ENCODE data around the gene TMEM129. TPM values are rescaled to one million over a fixed set of nuclear protein-coding genes. Genes with fewer than 3 reads are reported as not detected.

The TMEM129 gene
- total and polyA plus RNA-seq, 9 donors: 19.7 to 28.4 (median 23.3) TPM

DNA sequence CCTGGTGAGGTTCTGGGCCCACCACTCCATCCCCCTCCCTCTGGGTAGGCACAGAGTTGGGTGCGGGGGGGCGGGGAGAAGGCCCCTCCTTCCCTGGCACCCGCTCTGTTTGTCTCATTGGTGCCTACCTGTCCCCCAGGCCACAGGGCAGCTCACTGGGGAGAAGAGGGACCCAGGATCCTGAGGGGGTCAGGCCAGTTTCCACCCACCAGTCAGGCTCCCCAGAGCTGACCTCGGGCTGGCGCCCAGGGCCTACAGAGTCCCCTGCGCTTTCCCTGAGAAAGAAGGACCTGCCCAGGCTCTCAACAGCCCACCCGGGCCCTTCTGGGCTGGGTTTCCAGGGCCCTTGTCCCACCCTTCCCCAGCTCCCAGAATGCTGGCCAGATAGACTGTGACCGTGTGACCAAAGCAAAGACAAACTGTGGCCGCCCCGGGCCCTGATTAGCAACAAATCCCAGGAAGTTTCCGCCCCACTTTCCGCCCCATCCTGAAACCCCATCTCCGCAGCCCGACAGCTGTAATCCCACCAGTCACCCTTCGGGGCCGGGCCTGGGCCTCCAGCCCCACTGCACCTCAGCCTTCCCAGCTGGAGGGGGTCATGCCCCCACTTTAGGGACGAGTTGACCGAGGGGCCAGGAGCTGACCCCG lies 38.2 kb upstream of the TMEM129 start:
- H3K4me1 ChIP-seq (ENCODE audit: control insufficient read depth, insufficient read depth, low read length): peaks cover 29% of the 10 kb centered on the region
- no peak for DNase-seq
- H3K9me3 ChIP-seq (replicated peaks; ENCODE audit: control insufficient read depth, low read depth, low read length): no peaks in the 10 kb centered on the region
- no peak overlapping the region for H3K27ac ChIP-seq (ENCODE audit: low read length)
- no peak overlapping the region for H3K4me3 ChIP-seq (ENCODE audit: low read length)
- peaks cover 8% of the 10 kb centered on the region for H3K27me3 ChIP-seq (ENCODE audit: control insufficient read depth, insufficient read depth, low read length)
- H3K36me3 ChIP-seq (ENCODE audit: control insufficient read depth, insufficient read depth, low read length): no peaks in the 10 kb centered on the region
- 52% methylated on average over 16 of the region's 19 CpGs for WGBS (ENCODE audit: insufficient coverage)

DNA sequence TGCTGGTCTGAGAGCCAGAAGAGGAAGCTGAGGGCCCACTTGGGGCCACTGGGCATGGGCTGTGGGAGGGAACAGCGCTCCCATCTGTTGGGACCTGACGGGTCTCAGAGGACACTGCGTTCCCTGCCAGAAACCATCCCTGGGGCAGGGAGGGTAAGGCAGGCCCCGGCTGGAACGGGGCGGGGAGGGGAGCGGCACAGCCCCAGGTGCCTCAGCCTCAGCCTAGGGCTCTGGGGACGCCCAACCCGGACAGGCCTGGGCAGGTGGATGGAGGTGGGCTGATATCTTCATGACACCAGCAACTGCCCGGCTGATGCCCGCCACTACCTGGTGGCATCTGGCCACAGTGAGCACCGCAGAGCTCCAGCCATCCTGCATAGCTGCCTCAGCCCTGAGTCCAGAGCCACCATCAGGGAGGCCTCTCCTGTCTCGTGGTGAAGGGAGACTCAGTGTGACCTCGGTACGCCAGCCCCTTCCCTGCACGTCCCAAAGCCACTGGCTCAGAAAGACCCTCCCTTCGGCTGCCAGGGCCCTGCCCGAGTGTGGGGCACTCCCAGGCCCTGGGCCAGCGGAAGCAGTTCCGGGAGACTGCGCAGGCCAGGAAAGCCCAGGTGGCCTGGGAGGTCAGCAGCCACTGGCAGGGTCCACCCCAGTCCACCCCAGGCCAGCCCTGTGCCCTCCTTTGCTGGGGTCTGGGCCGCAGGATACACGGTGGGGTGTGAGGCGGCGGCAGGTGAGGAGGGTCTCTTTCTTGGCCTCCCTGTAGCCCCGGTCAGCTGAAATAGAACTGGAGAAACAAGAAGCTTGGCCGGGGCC lies 37.4 kb upstream of the TMEM129 start:
- no peaks in the 10 kb centered on the region for H3K36me3 ChIP-seq (ENCODE audit: control insufficient read depth, insufficient read depth, low read length)
- no peak overlapping the region for H3K27ac ChIP-seq (ENCODE audit: low read length)
- WGBS (ENCODE audit: insufficient coverage): 76% methylated on average over 21 of the region's 27 CpGs
- no peak overlapping the region for H3K4me3 ChIP-seq (ENCODE audit: low read length)
- peaks cover 6% of the 10 kb centered on the region for H3K27me3 ChIP-seq (ENCODE audit: control insufficient read depth, insufficient read depth, low read length)
- DNase-seq: no peak
- H3K4me1 ChIP-seq (ENCODE audit: control insufficient read depth, insufficient read depth, low read length): peaks cover 32% of the 10 kb centered on the region
- H3K9me3 ChIP-seq (replicated peaks; ENCODE audit: control insufficient read depth, low read depth, low read length): no peaks in the 10 kb centered on the region

DNA sequence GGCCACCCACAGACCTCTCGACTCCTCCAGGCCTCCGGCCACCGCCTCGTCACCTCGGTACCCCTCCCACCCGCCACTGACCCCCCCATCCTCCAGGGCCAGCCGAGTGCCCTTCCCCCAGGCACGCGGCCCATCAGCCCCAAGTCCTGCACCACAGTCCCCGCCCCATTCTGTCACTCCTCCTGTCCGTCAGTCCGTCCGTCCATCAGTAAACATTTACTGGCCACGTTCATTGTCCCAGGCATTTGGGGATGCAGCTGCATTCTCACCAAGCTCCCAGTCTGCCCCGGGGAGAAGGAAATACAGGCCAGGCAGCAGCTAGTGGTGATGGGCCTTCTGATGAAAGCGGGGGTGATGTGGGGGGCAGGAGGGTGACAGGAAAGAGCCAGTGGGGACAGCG lies 36.7 kb upstream of the TMEM129 start:
- DNase-seq: no peak
- Histone ChIP-seq H3K4me1 (ENCODE audit: control insufficient read depth, insufficient read depth, low read length) (peaks cover 34% of the 10 kb centered on the region), H3K36me3 (ENCODE audit: control insufficient read depth, insufficient read depth, low read length) (no peaks in the 10 kb centered on the region), H3K9me3 (replicated peaks; ENCODE audit: control insufficient read depth, low read depth, low read length) (no peaks in the 10 kb centered on the region), H3K4me3 (ENCODE audit: low read length) (no peak overlapping the region), H3K27ac (ENCODE audit: low read length) (no peak overlapping the region), H3K27me3 (ENCODE audit: control insufficient read depth, insufficient read depth, low read length) (peaks cover 3% of the 10 kb centered on the region)
- 51% methylated on average over 17 of the region's 17 CpGs for WGBS (ENCODE audit: insufficient coverage)

DNA sequence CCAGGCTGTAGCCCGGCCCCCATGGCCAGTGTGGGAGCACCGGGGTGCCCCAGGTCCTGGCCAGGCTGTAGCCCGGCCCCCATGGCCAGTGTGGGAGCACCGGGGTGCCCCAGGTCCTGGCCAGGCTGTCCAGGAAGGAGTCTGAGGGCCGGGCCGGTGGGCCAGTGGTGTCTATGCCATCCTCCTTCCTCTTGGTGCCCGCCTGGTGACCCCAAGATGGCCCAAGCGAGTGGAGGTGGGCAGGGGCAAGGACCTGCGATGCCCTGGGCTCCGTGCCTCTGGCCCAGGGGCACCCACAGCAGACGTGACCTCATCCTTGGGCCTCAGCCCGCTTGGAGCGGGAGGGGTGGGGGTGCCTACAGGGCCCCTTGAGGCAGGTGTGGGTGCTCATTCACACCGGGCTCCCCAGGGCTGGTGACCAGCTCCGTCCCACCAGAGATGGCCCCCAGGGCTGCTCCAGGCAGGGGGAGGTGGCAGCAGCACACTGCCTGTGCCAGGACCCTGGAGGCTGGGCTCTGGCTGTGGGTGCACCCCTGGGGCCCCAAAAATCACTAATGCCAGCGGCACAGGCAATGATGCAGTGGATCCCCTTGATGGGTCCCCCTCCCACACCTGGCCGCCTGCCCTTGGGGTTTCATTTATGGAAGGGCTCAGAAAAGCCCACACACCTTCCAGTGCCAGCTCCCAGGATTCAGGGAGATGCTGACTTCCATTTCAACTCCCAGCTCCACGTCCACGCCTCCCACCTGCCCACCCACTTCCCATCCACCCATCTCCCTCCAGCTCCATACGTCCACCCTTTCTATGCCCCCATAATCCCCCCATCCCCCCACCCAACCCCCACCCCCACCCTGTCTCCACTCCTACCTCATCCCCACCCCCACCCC lies 36.0 kb upstream of the TMEM129 start:
- Histone ChIP-seq H3K36me3 (ENCODE audit: control insufficient read depth, insufficient read depth, low read length) (no peaks in the 10 kb centered on the region), H3K27ac (ENCODE audit: low read length) (no peak overlapping the region), H3K9me3 (replicated peaks; ENCODE audit: control insufficient read depth, low read depth, low read length) (no peaks in the 10 kb centered on the region), H3K4me3 (ENCODE audit: low read length) (no peak overlapping the region), H3K4me1 (ENCODE audit: control insufficient read depth, insufficient read depth, low read length) (peaks cover 41% of the 10 kb centered on the region), H3K27me3 (ENCODE audit: control insufficient read depth, insufficient read depth, low read length) (peaks cover 3% of the 10 kb centered on the region)
- no peak for DNase-seq
- 80% methylated on average over 14 of the region's 20 CpGs for WGBS (ENCODE audit: insufficient coverage)

DNA sequence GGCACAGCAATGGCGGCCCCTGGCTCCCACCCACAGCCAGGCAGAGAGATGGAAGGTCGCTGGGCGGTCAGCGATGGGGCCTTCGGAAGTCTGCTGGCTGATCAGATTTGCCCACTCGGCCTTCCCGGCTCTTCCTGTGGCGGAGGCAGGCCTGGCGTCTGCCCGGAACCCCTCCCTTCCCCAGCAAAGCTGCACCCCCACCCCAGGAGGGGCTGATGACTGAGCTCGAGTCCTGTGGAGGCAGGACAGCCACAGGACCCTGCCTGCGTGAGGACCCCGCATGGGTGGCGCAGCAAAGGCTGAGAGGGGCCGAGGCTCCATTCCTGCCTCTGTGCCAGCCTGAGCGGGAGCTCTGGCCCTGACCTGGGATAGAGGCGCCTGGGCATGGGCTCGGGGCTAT lies 35.0 kb upstream of the TMEM129 start:
- H3K27me3 ChIP-seq (ENCODE audit: control insufficient read depth, insufficient read depth, low read length): no peaks in the 10 kb centered on the region
- no peak overlapping the region for H3K4me3 ChIP-seq (ENCODE audit: low read length)
- H3K4me1 ChIP-seq (ENCODE audit: control insufficient read depth, insufficient read depth, low read length): peaks cover 44% of the 10 kb centered on the region
- no peaks in the 10 kb centered on the region for H3K36me3 ChIP-seq (ENCODE audit: control insufficient read depth, insufficient read depth, low read length)
- WGBS (ENCODE audit: insufficient coverage): 57% methylated on average over 17 of the region's 18 CpGs
- H3K27ac ChIP-seq (ENCODE audit: low read length): no peak overlapping the region
- H3K9me3 ChIP-seq (replicated peaks; ENCODE audit: control insufficient read depth, low read depth, low read length): no peaks in the 10 kb centered on the region
- no peak for DNase-seq

DNA sequence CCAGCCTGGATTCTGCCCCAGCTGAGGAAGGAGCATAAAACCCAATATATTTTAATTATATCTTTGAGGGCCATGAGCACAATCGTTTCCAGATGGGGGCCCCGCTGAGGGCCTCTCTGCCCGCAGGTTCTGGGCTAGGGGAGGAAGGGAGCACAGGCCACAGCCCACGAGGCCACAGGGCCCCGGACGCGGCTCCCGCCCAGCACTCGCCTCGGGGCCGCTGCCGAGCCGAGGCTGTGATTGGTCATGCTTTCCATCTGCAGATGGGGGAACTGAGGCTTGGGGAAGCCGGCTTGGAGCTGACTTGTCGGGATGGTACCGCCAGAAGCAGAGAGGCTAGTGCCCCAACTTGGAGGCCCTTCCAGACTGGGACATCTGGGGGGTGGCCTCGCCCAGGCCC lies 34.2 kb upstream of the TMEM129 start:
- Histone ChIP-seq H3K4me3 (ENCODE audit: low read length) (no peak overlapping the region), H3K9me3 (replicated peaks; ENCODE audit: control insufficient read depth, low read depth, low read length) (no peaks in the 10 kb centered on the region), H3K27me3 (ENCODE audit: control insufficient read depth, insufficient read depth, low read length) (peaks cover 2% of the 10 kb centered on the region), H3K4me1 (ENCODE audit: control insufficient read depth, insufficient read depth, low read length) (peaks cover 39% of the 10 kb centered on the region), H3K27ac (ENCODE audit: low read length) (no peak overlapping the region), H3K36me3 (ENCODE audit: control insufficient read depth, insufficient read depth, low read length) (no peaks in the 10 kb centered on the region)
- DNase-seq: no peak
- WGBS (ENCODE audit: insufficient coverage): 72% methylated on average over 13 of the region's 17 CpGs

DNA sequence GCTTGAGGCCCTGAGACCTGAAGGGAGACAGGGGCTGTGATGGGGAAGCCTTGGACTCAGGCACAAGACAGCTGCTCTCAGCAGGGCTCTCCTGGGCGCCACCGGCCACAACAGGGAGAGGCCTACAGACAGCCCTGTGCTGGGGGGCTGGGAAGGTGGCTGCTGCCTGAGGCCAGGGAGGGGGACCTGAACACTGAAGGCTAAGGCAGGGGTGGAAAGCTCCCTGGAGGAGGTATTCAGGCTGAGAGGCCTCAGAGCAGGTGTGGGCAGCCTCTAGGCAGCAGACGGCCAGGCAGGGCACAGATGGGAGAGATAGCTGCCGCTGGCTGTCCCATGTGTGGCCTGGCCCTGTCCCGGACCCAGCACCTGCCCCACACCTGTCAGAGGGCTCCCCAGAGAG lies 33.2 kb upstream of the TMEM129 start:
- 48% methylated on average over 5 of the region's 5 CpGs for WGBS (ENCODE audit: insufficient coverage)
- H3K4me1 ChIP-seq (ENCODE audit: control insufficient read depth, insufficient read depth, low read length): peaks cover 33% of the 10 kb centered on the region
- H3K4me3 ChIP-seq (ENCODE audit: low read length): no peak overlapping the region
- DNase-seq: no peak
- no peak overlapping the region for H3K27ac ChIP-seq (ENCODE audit: low read length)
- H3K27me3 ChIP-seq (ENCODE audit: control insufficient read depth, insufficient read depth, low read length): peaks cover 2% of the 10 kb centered on the region
- H3K36me3 ChIP-seq (ENCODE audit: control insufficient read depth, insufficient read depth, low read length): no peaks in the 10 kb centered on the region
- H3K9me3 ChIP-seq (replicated peaks; ENCODE audit: control insufficient read depth, low read depth, low read length): no peaks in the 10 kb centered on the region

DNA sequence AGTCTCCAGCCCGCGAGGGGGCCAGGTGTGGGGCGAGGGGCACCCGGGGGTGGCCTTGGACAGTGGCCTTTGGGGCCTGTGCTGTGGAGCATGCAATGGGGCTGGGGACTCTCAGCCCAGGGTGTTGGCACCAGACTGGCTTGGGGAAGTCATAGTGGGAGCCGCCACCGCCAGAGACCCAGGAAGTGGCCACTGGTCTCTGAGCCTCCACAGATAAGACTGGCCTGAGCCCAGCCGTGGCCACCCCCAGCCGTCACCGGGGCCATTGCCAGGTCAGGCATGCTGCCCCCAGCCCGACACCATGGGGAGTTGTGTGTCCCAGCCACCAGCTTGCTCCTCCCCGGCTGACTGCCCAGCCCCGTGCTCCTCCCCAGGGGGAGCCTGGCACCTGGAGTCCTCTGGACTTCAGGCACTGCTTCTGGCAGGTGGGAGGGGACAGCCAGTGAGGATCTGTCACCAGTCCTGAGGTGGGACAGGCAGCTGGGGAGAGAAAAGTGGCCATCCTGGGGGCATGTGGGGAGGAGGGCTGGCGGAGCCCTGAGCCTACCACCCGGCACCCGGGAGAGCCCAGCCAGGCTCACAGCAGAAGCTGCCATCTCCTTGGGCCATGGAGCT lies 32.7 kb upstream of the TMEM129 start:
- WGBS (ENCODE audit: insufficient coverage): 85% methylated on average over 11 of the region's 15 CpGs
- peaks cover 33% of the 10 kb centered on the region for H3K4me1 ChIP-seq (ENCODE audit: control insufficient read depth, insufficient read depth, low read length)
- no peaks in the 10 kb centered on the region for H3K9me3 ChIP-seq (replicated peaks; ENCODE audit: control insufficient read depth, low read depth, low read length)
- H3K27ac ChIP-seq (ENCODE audit: low read length): no peak overlapping the region
- no peak for DNase-seq
- H3K4me3 ChIP-seq (ENCODE audit: low read length): no peak overlapping the region
- H3K27me3 ChIP-seq (ENCODE audit: control insufficient read depth, insufficient read depth, low read length): peaks cover 2% of the 10 kb centered on the region
- no peaks in the 10 kb centered on the region for H3K36me3 ChIP-seq (ENCODE audit: control insufficient read depth, insufficient read depth, low read length)

DNA sequence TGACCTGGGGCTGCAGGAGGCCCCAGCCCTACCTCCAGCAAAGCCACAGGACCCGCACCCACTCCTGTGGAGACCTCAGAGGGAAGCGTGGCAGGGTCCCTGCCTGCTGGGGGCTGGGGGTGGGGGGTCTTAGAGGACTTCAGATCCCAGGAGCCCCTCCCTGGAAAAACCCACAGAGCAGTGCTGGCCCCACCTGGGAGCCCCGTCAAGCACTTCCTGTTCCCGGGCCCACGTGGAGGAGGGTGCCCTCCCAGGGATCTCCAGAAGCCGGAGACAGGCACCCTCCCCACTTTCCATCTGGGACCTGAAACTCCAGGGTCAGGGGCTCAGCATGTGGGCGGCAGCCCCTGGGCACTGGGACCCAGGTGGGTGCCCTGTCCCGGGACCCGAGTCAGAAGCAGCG lies 32.2 kb upstream of the TMEM129 start:
- Histone ChIP-seq H3K27me3 (ENCODE audit: control insufficient read depth, insufficient read depth, low read length) (peaks cover 2% of the 10 kb centered on the region), H3K9me3 (replicated peaks; ENCODE audit: control insufficient read depth, low read depth, low read length) (no peaks in the 10 kb centered on the region), H3K4me1 (ENCODE audit: control insufficient read depth, insufficient read depth, low read length) (peaks cover 38% of the 10 kb centered on the region), H3K27ac (ENCODE audit: low read length) (no peak overlapping the region), H3K36me3 (ENCODE audit: control insufficient read depth, insufficient read depth, low read length) (no peaks in the 10 kb centered on the region), H3K4me3 (ENCODE audit: low read length) (no peak overlapping the region)
- DNase-seq: no peak
- 69% methylated on average over 5 of the region's 10 CpGs for WGBS (ENCODE audit: insufficient coverage)

All from muscle of leg (tissue), 11 donors.